Activated T-helper 2 cell treated with anti-CD3 and anti-CD28 coated beads, Interferon-gamma antibody, Interleukin-2, Interleukin-4, amounts not matched to agents 10 μg/mL and 5 μg/mL and 100 μg/mL, durations not matched to agents 14 hours and 24 hours and 36 hours (primary cell): ENCODE data around the gene BICRAL. TPM values are rescaled to one million over a fixed set of nuclear protein-coding genes. Genes with fewer than 3 reads are reported as not detected.
"Not testable (repeated sequence)": the region's sequence is repeated elsewhere in the genome, so short reads cannot be mapped to it uniquely, and the experiment has no call there.

ENCODE experiments used
- DNase-seq: peaks from one replicate; pipeline ENCODE4 v3.0.0; 2021; ENCODE audit warnings: low spot score
- H3K27ac Mint-ChIP-seq: one replicate; pipeline ENCODE4 v1.8.0; 2021; ENCODE audit warnings: mixed read lengths
- H3K27me3 Mint-ChIP-seq: one replicate; pipeline ENCODE4 v1.8.0; 2021; ENCODE audit warnings: low read depth, mixed read lengths
- H3K36me3 Mint-ChIP-seq: one replicate; pipeline ENCODE4 v1.8.0; 2021; ENCODE audit warnings: low read depth, mixed read lengths
- H3K4me1 Mint-ChIP-seq: one replicate; pipeline ENCODE4 v1.8.0; 2021; ENCODE audit warnings: low read depth, mixed read lengths
- H3K4me3 Mint-ChIP-seq: one replicate; pipeline ENCODE4 v1.8.0; 2021; ENCODE audit warnings: low read depth, mild to moderate bottlenecking, moderate library complexity, mixed read lengths
- H3K9me3 Mint-ChIP-seq: one replicate; pipeline ENCODE4 v1.8.0; 2021; ENCODE audit warnings: mixed read lengths
- intact Hi-C: fragments of 100-400 bp; cut with micrococcal nuclease; formaldehyde crosslinking; loops from one replicate; pipeline ENCODE4 v1.15.1; 2023
- total RNA-seq: library from RNA; stranded (reverse); gene quantifications from 2 replicates; pipeline ENCODE4 v1.2.3, GENCODE V29; 2022

Gene BICRAL
- total RNA-seq, 1 donor from 2014 or later, result 14.4 TPM

DNA sequence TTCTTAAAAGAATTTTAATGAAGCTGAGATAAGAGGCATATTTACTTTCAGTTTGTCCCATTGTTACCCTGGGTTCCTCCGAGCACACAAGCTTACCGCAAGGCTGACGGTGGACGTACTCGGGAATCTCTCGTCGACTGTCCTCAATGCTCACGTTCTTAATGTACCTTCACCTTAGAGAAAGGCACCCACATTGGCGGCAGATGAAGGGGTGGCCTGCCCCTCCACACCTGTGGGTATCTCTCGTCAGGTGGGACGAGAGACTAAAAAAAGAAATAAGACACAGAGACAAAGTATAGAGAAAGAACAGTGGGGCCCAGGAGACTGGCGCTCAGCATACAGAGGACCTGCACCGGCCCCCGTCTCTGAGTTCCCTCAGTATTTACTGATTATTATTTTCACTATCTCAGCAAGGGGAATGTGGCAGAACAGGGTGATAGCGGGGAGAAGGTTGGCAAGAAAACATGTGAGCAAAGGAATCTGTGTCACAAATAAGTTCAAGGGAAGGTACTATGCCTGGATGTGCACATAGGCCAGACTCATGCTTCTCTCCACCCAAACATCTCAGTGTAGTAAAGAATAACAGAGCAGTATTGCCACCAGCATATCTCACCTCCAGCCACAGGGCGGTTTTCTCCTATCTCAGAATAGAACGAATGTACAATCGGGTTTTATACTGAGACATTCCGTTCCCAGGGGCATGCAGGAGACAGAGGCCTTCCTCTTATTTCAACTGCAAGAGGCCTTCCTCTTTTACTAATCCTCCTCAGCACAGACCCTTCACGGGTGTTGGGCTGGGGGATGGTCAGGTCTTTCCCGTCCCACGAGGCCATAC is 120.8 kb downstream of the BICRAL start:
- intact Hi-C loops, result loop anchor here (5.0 kb wide), 1 partner anchor 120 kb away; the partner anchor contains the start of gene RRP36
- H3K27me3 Mint-ChIP-seq, H3K36me3 Mint-ChIP-seq, DNase-seq, H3K4me3 Mint-ChIP-seq, H3K27ac Mint-ChIP-seq, H3K9me3 Mint-ChIP-seq: not testable (repeated sequence)
- peaks cover 19% of the 10 kb centered on the region for H3K4me1 Mint-ChIP-seq

DNA sequence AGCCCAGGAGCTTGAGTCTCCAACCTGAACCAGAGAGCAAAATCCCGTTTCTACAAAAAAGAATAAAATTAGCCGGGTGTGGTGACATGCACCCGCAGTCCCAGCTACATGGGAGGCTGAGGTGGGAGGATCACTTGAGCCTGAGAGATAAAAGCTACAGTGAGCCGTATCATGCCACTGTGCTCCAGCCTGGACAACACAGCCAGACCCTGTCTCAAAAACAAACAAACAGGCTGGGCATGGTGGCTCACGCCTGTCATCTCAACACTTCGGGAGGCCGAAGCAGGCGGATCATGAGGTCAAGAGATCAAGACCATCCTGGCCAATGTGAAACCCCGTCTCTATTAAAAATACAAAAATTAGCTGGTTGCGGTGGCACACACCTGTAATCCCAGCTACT is 122.6 kb downstream of the BICRAL start:
- no peaks in the 10 kb centered on the region for H3K36me3 Mint-ChIP-seq
- H3K27ac Mint-ChIP-seq, result no peak overlapping the region
- H3K4me1 Mint-ChIP-seq, result peaks cover 14% of the 10 kb centered on the region
- no peak overlapping the region for H3K4me3 Mint-ChIP-seq
- no peak for DNase-seq
- intact Hi-C loops, result loop anchor here (5.0 kb wide), 1 partner anchor 118 kb away; the partner anchor contains the start of gene RRP36
- H3K9me3 Mint-ChIP-seq, result no peaks in the 10 kb centered on the region
- no peaks in the 10 kb centered on the region for H3K27me3 Mint-ChIP-seq

DNA sequence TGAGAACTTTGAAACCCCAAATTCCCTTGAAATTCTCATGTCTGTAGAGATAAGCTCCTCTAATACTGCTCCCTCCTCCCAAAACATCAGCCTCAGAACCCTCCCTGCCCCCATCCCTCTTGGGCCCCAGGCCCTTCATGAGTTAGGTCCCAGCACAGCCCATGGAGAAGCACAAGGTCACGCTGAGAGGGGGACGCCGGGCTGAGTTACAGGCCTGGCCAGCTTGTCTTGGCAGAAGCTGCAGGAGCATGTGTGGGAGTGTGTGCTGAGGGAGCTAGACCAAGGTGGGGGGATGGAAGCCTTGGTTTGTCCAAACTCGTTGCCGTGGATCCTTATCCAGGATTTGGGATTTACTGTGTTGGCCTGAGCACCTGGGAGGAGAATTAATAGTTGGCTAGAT is 125.5 kb downstream of the BICRAL start:
- Mint-ChIP-seq H3K4me1 (peaks cover 5% of the 10 kb centered on the region), H3K9me3 (no peaks in the 10 kb centered on the region), H3K27me3 (peaks cover 5% of the 10 kb centered on the region), H3K36me3 (no peaks in the 10 kb centered on the region), H3K4me3 (no peak overlapping the region), H3K27ac (no peak overlapping the region)
- no peak for DNase-seq
- intact Hi-C loops, result no loop called here

DNA sequence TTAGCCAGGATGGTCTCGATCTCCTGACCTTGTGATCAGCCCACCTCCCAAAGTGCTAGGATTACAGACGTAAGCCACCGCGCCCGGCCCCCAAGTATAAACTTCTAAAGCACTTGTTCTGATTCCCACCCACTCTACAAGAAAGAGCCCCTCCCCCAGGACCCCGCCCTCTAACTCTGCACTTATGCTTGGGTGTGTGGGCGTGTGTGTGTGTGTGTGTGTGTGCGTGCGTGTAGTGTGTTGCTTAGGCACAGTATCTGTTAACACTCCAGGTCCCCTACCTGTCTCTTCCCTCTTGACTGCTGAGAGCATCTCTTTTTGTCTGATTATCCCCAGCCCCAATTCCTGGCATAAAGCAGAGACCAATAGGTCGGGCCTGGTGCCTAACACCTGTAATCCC is 128.0 kb downstream of the BICRAL start:
- H3K4me3 Mint-ChIP-seq, result no peak overlapping the region
- peaks cover 6% of the 10 kb centered on the region for H3K27me3 Mint-ChIP-seq
- DNase-seq, result no peak
- H3K4me1 Mint-ChIP-seq, result peaks cover 3% of the 10 kb centered on the region
- intact Hi-C loops, result no loop called here
- H3K27ac Mint-ChIP-seq, result no peak overlapping the region
- H3K36me3 Mint-ChIP-seq, result no peaks in the 10 kb centered on the region
- H3K9me3 Mint-ChIP-seq, result no peaks in the 10 kb centered on the region

DNA sequence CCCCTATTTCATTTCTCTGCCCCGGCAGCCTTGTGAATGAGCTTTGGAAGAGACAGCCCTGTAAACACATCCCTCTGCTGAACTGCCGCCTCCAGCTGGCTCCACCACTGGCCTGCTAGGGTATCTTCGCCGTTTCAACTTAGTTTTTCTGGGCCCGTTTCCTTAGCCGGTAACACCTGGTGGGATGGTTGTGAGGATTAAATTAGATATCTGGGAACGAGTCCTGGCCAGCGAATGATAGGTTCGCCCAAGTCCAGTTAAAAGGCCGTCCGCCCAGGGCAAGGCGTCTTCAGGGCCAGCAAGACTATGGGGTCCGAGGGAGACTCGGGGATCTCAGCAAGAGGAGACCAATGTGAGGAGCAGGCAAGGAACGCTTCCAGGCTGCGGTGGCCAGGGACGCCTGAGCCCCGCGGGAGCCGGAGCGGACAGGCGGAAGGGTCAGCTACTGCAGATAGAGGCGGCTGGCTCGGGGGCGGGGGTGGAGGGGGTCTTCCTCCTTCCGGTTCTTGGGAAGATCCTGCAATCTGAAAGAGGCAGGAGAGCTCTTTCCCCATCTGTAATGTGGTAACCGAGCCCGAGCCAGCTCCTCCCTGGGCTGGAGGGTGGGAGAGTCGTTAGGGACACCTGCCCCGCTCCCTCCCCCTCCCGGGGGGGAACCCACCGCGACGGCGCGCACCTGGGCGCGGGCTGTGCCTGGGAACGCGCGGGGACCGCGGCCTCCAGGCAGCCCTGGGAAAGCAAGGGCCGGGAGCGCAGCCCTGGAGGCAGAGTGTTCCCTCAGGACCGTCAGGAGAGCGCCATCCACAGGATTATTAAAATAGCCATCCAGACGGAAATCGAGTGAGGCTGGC is 129.5 kb downstream of the BICRAL start:
- H3K36me3 Mint-ChIP-seq, result no peaks in the 10 kb centered on the region
- no peaks in the 10 kb centered on the region for H3K9me3 Mint-ChIP-seq
- intact Hi-C loops, result no loop called here
- H3K4me3 Mint-ChIP-seq, result no peak overlapping the region
- peaks cover 6% of the 10 kb centered on the region for H3K27me3 Mint-ChIP-seq
- peaks cover 3% of the 10 kb centered on the region for H3K4me1 Mint-ChIP-seq
- DNase-seq, result no peak
- no peak overlapping the region for H3K27ac Mint-ChIP-seq

DNA sequence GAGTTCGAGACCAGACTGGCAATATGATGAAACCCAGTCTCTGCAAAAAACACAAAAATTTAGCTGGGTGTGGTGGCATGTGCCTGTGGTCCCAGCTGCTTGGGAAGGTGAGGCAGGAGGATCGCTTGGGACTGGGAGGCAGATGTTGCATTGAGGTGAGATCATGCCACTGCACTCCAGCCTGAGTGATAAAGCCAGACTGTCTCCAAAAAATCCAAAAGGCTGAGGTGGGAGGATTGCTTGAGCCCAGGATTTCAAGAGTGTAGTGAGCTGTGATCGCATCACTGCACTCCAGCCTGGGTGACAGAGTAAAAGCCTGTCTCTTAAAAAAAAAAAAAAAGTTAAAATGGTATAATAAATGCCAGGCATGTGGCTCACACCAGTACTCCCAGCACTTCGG is 132.7 kb downstream of the BICRAL start:
- intact Hi-C loops, result no loop called here
- Mint-ChIP-seq H3K4me3 (no peak overlapping the region), H3K27ac (no peak overlapping the region), H3K4me1 (peaks cover 3% of the 10 kb centered on the region), H3K36me3 (no peaks in the 10 kb centered on the region), H3K9me3 (no peaks in the 10 kb centered on the region), H3K27me3 (peaks cover 6% of the 10 kb centered on the region)
- no peak for DNase-seq

DNA sequence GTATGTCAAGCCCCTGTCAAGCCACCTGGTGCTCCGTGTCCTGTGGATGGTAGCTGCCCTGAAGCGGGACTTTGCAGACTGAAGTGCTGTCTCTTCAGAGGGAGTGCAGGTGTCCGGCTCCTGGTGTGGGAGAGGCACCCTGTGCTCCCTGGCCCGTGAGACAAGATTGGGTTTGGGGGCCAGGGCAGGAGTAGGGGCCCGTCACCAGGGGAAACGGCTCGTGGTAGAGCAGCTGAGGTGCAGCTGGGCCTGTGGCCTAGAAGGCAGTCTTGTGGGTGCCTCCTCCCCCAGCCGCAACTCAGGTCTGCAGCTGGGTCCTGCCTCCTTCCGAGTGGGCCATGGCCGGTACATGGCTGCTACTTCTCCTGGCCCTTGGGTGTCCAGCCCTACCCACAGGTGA is 133.9 kb downstream of the BICRAL start, which contains the start of gene PTCRA:
TSS of gene PTCRA (plus strand) at position 322 of the 400 bp plus-strand sequence. CDS start at position 339, 17 bp downstream.
- no peak within 1 kb of the TSS for H3K4me3 Mint-ChIP-seq
- intact Hi-C loops, result no loop called here
- H3K4me1 Mint-ChIP-seq, result peaks cover 3% of the 10 kb centered on the region
- H3K9me3 Mint-ChIP-seq, result no peaks in the 10 kb centered on the region
- DNase-seq, result no peak
- H3K36me3 Mint-ChIP-seq, result no peaks in the 10 kb centered on the region
- no peak within 1 kb of the TSS for H3K27ac Mint-ChIP-seq
- peaks cover 6% of the 10 kb centered on the region for H3K27me3 Mint-ChIP-seq

DNA sequence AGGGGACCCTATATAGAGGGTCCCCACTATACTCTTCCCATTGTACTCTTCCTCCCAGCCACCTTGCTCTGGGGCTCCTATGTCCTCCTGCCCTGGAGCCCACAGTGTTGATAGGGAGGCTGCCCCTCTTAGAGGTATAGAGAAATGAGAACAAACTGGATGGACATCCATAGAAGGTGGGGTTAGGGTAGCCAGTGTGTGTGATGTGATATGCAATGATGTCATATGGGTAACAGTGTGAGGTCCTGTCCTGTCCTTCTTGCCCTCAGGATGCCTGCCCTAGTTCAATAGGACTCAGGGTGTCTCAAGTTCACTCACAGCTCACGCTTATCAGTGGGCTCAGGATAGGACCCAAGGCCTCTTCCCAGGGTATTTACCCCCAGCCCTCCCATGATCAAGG is 134.4 kb downstream of the BICRAL start:
- H3K4me1 Mint-ChIP-seq, result peaks cover 1% of the 10 kb centered on the region
- peaks cover 4% of the 10 kb centered on the region for H3K27me3 Mint-ChIP-seq
- intact Hi-C loops, result no loop called here
- H3K4me3 Mint-ChIP-seq, result no peak overlapping the region
- no peak overlapping the region for H3K27ac Mint-ChIP-seq
- no peak for DNase-seq
- no peaks in the 10 kb centered on the region for H3K9me3 Mint-ChIP-seq
- H3K36me3 Mint-ChIP-seq, result no peaks in the 10 kb centered on the region

Other genes starting within 250 kb of the BICRAL start
- 28.6 and 29.6 TPM in 2 replicates for gene UBR2, start 218.0 kb upstream of the BICRAL start, total RNA-seq
- gene PRPH2, start 59.5 kb upstream of the BICRAL start, total RNA-seq, result not detected in 2 replicates
- gene TBCC, start 35.9 kb upstream of the BICRAL start, total RNA-seq, result 17.7 and 19.5 TPM in 2 replicates
- 149 and 151 TPM in 2 replicates for gene RPL7L1, start 97.6 kb downstream of the BICRAL start, total RNA-seq
- not detected in 2 replicates for gene PTCRA, start 134.0 kb downstream of the BICRAL start, total RNA-seq
- gene CNPY3, start 147.4 kb downstream of the BICRAL start, total RNA-seq, result 51.3 and 53.1 TPM in 2 replicates
- gene GNMT, start 178.7 kb downstream of the BICRAL start, total RNA-seq, result 0.62 and 0.69 TPM in 2 replicates
- 26.0 and 27.8 TPM in 2 replicates for gene PEX6, start 197.1 kb downstream of the BICRAL start, total RNA-seq
- gene PPP2R5D, start 202.5 kb downstream of the BICRAL start, total RNA-seq, result 62.7 and 63.2 TPM in 2 replicates
- 90.9 and 91.2 TPM in 2 replicates for gene MEA1, start 231.9 kb downstream of the BICRAL start, total RNA-seq
- 71.2 and 74.6 TPM in 2 replicates for gene KLHDC3, start 232.2 kb downstream of the BICRAL start, total RNA-seq
- gene RRP36, start 239.6 kb downstream of the BICRAL start, total RNA-seq, result 71.4 and 78.4 TPM in 2 replicates